ENCODE data around the gene PPP1R37.

DNA sequence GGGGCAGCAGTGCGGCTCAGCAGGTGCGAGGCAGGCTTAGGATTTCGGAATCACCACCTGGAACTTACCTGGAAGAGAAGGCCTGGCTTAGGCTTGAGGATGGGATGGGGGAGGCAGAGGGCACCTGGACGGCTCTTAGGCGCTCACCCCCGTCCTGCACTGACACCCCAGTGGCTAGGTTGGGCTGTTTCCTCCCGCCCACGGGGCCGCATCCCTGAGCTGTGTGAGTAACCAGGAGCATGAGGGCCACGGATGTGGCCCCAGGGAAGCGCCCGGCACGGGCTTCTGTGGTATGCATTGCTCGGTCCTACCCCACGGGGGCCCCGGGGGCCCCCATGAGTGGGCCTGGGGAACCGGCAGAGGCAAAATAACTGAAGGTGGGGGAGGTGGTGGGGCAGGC lies 70.2 kb downstream of the PPP1R37 start:
- TF ChIP-seq, protein P1, sequence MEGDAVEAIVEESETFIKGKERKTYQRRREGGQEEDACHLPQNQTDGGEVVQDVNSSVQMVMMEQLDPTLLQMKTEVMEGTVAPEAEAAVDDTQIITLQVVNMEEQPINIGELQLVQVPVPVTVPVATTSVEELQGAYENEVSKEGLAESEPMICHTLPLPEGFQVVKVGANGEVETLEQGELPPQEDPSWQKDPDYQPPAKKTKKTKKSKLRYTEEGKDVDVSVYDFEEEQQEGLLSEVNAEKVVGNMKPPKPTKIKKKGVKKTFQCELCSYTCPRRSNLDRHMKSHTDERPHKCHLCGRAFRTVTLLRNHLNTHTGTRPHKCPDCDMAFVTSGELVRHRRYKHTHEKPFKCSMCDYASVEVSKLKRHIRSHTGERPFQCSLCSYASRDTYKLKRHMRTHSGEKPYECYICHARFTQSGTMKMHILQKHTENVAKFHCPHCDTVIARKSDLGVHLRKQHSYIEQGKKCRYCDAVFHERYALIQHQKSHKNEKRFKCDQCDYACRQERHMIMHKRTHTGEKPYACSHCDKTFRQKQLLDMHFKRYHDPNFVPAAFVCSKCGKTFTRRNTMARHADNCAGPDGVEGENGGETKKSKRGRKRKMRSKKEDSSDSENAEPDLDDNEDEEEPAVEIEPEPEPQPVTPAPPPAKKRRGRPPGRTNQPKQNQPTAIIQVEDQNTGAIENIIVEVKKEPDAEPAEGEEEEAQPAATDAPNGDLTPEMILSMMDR (conservative IDR thresholded peaks at IDR 0.05 in 1 of 2, IDR thresholded peaks at IDR 0.05 in 1 of 2; ENCODE audit: low read depth in 1 of 2, low read length in 2 of 2): no peak
- no peak for TF ChIP-seq EZH2 (IDR thresholded peaks at IDR 0.05; ENCODE audit: low read length, missing control alignments)

Data from fibroblast of lung (primary cell).